ENCODE data around the gene PER2.

DNA sequence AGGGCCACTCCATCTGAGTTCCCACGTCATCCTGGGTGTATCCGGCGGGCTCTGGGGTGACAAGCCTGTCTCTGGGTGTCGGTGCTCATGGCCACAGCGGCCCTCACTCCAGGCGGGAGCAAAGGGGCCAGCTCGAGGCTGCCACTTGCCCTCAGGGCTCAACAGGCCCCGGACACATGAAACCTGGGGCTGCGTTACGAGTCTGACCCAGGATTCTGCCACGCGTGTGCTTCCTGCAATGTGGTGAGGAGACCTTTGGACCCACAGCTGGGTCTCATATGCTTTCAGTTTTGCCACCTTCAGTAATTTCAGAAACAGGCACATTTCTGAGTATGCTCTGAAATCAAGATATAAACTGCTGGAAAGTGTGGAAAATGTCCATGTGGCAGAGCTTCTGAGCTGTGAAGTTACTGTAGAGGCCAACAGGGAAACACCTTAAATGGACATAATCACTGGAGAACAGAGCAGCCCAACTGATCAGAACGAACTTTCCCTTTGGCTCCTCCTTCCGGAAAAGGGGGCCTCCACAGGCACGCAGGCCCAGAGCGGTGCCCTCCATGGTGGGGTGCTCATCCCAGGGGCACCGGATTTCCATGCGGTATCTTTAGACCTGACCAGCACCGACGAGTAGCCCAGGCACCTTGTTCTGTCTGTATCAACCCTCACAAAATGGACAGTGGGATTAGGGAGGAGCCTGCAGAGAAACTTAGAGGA lies 14.1 kb downstream of the PER2 start:
- TF ChIP-seq POLR2A (IDR thresholded peaks at IDR 0.05; ENCODE audit: low read depth, low read length): no peak
- no peak for TF ChIP-seq RFX5 (IDR thresholded peaks at IDR 0.05; ENCODE audit: low read depth, low read length)
- TF ChIP-seq, protein P1, sequence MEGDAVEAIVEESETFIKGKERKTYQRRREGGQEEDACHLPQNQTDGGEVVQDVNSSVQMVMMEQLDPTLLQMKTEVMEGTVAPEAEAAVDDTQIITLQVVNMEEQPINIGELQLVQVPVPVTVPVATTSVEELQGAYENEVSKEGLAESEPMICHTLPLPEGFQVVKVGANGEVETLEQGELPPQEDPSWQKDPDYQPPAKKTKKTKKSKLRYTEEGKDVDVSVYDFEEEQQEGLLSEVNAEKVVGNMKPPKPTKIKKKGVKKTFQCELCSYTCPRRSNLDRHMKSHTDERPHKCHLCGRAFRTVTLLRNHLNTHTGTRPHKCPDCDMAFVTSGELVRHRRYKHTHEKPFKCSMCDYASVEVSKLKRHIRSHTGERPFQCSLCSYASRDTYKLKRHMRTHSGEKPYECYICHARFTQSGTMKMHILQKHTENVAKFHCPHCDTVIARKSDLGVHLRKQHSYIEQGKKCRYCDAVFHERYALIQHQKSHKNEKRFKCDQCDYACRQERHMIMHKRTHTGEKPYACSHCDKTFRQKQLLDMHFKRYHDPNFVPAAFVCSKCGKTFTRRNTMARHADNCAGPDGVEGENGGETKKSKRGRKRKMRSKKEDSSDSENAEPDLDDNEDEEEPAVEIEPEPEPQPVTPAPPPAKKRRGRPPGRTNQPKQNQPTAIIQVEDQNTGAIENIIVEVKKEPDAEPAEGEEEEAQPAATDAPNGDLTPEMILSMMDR (conservative IDR thresholded peaks at IDR 0.05; ENCODE audit: low read depth, low read length): no peak
- TF ChIP-seq, protein P2, sequence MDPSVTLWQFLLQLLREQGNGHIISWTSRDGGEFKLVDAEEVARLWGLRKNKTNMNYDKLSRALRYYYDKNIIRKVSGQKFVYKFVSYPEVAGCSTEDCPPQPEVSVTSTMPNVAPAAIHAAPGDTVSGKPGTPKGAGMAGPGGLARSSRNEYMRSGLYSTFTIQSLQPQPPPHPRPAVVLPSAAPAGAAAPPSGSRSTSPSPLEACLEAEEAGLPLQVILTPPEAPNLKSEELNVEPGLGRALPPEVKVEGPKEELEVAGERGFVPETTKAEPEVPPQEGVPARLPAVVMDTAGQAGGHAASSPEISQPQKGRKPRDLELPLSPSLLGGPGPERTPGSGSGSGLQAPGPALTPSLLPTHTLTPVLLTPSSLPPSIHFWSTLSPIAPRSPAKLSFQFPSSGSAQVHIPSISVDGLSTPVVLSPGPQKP (IDR thresholded peaks at IDR 0.05; ENCODE audit: borderline replicate concordance, low read depth, low read length): no peak
- TF ChIP-seq MXI1 (IDR thresholded peaks at IDR 0.05; ENCODE audit: borderline replicate concordance, low read depth, low read length): no peak
- TF ChIP-seq RAD21 (IDR thresholded peaks at IDR 0.05; ENCODE audit: low read length): no peak
- TF ChIP-seq SMC3 (IDR thresholded peaks at IDR 0.05; ENCODE audit: low read depth, low read length): no peak
- no peak for TF ChIP-seq RCOR1 (IDR thresholded peaks at IDR 0.05; ENCODE audit: insufficient replicate concordance, low read length)
- TF ChIP-seq, protein P3, sequence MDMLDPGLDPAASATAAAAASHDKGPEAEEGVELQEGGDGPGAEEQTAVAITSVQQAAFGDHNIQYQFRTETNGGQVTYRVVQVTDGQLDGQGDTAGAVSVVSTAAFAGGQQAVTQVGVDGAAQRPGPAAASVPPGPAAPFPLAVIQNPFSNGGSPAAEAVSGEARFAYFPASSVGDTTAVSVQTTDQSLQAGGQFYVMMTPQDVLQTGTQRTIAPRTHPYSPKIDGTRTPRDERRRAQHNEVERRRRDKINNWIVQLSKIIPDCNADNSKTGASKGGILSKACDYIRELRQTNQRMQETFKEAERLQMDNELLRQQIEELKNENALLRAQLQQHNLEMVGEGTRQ (IDR thresholded peaks at IDR 0.05; ENCODE audit: low read depth, low read length): no peak
- no peak for TF ChIP-seq MAZ (IDR thresholded peaks at IDR 0.05; ENCODE audit: borderline replicate concordance, low read depth, low read length)
- TF ChIP-seq CHD1 (IDR thresholded peaks at IDR 0.05; ENCODE audit: low read depth, low read length): no peak
- TF ChIP-seq FOS (IDR thresholded peaks at IDR 0.05; ENCODE audit: low read depth, low read length): no peak
- TF ChIP-seq CEBPB (IDR thresholded peaks at IDR 0.05; ENCODE audit: low read depth, low read length): no peak
- no peak for TF ChIP-seq BHLHE40 (IDR thresholded peaks at IDR 0.05; ENCODE audit: low read depth, low read length)

All from IMR-90 (cell line).